Measurements from ENCODE around the gene EXOC6B.

DNA sequence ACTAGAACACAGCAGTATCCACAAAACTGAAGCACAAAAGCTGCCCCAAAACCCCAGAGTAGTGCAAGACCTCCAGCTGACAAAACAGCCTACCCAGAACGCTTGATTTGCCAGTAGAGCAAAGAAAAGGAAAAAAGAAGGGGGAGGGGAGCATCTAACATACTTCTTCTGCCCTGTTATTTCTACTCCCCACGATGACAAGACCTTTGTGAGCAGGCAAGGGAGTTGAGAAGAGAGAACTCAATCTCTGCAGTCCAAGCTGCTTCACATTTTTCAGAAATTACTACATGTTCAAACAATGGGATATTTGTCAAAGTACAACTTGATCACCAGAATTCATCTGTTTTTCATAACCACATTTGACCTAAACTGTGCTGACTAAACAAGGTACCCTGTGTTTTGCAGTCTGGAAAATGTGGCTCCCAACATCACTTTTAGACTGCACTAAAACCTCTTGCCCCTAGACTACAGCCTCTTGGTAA lies 286.7 kb downstream of the EXOC6B start:
- TF ChIP-seq POLR2AphosphoS5 (IDR thresholded peaks at IDR 0.05) (no peak), POLR2A (IDR thresholded peaks at IDR 0.05) (no peak)
- TF ChIP-seq, protein P1, sequence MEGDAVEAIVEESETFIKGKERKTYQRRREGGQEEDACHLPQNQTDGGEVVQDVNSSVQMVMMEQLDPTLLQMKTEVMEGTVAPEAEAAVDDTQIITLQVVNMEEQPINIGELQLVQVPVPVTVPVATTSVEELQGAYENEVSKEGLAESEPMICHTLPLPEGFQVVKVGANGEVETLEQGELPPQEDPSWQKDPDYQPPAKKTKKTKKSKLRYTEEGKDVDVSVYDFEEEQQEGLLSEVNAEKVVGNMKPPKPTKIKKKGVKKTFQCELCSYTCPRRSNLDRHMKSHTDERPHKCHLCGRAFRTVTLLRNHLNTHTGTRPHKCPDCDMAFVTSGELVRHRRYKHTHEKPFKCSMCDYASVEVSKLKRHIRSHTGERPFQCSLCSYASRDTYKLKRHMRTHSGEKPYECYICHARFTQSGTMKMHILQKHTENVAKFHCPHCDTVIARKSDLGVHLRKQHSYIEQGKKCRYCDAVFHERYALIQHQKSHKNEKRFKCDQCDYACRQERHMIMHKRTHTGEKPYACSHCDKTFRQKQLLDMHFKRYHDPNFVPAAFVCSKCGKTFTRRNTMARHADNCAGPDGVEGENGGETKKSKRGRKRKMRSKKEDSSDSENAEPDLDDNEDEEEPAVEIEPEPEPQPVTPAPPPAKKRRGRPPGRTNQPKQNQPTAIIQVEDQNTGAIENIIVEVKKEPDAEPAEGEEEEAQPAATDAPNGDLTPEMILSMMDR (IDR thresholded peaks at IDR 0.05): no peak

Data from suprapubic skin (tissue), 4 donors.